GM21381 (cell line): Measurements from ENCODE around the gene SLC19A1.

Experiments
- ATAC-seq: cut with Tn5 transposase; IDR thresholded peaks from one replicate; pipeline ENCODE4 v1.9.1; 2021; ENCODE audit warnings: mild to moderate bottlenecking, moderate library complexity; ENCODE audit not compliant: unreplicated experiment

SLC19A1 gene

DNA sequence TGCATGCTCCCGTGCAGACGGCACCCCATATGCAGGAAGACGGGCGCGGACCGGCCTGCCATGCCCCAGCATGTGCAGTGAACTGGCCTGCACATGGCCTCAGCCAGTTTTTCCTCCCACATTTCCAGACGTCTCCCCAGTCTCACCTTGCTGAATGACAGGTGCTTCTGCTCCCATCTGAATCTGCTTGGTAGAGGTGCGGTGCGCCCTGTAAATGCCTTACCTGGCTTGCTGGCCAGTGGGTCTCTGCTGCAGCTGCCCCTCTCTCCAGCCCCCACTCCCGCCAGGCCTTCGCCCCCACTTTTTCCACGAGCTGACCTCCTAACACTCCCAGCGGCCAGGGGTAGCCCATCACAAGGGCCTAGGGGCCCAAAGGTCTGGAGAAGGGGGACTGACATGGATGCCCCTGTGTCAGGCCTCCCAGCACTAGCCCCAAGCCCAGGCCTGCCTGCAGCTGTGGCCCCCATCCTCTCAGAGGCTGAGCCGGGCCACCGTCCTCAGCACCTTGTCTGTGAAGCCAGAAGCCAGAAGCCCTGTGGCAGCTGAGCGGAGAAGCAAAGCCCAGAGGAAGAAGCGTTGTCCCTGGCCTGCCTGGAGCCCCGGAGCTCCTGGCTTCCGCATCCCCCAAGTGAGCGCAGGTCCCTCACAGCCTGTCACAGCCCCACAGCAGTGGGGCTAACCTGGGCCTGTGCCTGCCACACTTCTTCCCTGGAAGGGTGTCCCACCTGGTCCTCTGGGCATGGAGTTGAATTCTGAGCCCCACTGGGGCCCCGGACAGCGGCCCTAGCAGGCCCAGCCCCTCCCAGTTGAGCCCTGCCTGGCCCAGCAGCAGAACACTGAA lies 3.7 kb upstream of the SLC19A1 start:
- ATAC-seq, result no peak

DNA sequence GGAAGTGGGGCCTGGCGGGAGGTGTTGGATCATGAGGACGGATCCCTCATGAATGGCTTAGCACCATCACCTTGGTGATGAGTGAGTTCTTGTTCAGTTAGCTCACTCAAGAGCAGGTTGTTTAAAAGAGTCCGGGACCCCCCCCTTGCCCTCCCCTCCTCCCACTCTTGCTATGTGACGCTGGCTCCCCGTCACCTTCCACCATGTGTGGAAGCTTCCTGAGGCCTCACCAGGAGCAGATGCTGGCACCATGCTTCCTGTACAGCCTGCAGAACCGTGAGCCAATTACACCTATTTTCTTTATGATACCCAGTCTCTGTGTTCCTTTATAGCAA lies 3.0 kb upstream of the SLC19A1 start:
- ATAC-seq, result no peak

DNA sequence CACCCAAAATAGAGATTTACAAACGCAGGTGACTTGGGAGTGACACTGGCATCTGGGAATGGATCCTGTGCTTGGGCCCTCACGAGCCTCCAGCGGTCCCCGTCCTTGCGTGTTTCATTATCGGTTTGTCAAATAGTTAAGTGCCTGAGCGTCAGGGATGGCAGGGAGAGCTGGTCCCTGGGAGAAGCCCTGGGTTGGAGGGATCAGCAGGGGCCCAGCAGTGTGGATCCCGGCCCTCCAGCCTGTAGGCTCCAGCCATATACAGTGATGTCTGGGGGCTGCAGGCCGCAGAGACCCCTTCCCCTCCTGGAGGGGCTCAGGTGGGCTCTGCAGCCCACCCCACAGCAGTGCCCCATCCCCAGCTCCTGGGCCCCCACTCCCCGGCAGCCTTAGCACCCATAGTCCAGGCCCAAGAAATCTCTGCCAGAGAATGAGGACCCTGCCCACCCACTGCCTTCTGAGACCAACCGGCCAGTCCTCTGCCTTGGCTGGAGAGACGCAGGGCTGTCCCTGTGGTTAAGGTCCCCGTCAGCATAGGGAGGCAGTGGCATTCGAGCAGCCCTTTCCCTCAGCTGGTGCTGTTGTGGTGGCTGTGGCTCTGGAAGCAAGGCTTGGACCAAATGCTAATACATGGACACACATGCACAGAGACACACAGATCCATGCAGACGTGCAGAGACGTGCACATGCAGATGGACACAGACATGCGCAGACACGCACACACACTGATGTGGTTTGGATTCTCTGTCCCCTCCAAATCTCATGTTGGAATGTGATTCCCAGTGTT lies 2.4 kb upstream of the SLC19A1 start:
- ATAC-seq, result no peak

DNA sequence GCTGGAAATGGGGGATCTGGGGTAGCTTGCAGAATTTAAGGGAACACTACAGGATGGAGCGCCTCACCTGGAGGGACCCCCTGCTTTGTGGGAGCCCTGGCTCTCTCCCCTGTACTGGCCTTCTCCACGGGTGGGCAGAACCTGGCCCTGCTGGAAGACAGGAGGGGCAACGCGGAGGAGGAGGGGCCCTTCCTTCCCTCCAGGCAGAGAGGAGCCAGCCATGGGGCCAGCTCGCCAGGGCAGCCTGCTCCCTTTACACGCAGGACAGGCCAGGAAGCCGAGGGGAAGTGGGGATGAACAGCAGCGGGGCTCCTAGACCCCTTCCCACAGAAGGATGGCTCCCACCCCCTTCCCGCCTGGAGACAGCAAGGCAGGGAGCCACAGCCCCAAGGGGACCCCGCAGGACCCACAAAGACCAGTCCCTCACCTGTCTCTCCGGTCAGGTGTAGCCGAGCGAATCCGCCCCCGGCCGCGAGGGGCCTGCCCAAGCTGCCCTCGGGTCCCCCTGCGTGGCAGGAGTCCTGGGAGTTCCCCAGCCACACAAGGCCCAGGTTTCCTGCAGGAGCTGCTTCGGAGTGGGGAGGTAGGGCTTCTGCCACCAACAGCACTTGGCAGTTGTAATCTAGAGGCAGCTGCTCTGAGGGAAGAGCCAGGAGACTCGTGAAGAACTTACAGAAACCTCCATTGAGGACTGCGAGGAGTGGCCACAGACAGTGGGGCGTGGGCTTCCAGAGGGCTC lies 1.6 kb upstream of the SLC19A1 start:
- no peak for ATAC-seq

DNA sequence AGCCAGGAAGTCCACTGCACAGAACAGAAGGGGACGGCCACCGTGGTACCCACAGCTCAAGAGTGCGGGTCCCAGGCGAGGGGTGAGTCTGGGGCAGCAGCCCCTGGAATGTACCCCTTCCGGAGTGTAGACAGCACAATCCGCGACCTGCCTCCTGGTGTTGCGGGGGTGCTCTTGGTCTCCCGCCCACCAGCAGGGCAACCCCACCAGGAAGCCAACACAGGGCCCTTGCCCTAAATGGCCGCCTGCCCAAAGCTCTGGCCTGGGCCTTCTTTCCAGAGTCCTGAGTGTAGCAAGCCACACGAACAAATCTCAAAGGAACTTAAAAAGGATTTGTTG lies 1.1 kb upstream of the SLC19A1 start:
- ATAC-seq, result no peak

DNA sequence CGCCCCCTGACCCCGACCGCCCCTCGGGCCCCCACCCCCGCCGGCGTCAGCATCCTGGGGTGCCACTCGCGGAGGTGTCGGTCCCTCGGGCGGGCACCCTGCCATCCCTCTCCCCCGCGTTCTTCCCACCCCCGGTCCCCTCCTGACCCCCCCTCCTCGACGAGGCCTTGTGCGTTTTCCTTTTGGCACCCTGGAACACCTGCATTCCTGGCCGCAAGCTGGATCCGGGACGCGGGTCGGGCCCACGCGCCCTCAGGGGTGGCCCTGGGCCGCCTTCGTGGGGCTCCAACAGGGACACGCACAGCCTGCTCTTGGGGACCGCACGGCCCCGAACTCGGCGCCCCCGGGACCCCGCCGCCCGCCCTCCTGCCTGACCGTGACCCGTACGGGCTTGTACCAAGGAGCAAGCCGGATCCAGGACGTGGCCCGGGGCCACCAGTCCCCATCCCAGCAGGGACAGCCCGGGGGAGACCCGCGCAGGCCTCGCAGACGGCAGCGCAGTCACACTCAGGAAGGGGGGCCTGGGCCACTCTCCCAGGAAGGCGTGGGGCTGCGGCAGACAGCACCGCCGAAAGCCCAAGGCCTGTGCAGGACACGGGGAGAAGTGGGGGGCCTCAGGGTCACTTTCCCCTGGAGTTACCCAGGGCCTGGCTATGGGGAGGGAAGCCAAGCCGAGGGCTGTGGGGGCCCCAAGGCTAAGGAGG lies 579 bp upstream of the SLC19A1 start:
- ATAC-seq, result no peak

DNA sequence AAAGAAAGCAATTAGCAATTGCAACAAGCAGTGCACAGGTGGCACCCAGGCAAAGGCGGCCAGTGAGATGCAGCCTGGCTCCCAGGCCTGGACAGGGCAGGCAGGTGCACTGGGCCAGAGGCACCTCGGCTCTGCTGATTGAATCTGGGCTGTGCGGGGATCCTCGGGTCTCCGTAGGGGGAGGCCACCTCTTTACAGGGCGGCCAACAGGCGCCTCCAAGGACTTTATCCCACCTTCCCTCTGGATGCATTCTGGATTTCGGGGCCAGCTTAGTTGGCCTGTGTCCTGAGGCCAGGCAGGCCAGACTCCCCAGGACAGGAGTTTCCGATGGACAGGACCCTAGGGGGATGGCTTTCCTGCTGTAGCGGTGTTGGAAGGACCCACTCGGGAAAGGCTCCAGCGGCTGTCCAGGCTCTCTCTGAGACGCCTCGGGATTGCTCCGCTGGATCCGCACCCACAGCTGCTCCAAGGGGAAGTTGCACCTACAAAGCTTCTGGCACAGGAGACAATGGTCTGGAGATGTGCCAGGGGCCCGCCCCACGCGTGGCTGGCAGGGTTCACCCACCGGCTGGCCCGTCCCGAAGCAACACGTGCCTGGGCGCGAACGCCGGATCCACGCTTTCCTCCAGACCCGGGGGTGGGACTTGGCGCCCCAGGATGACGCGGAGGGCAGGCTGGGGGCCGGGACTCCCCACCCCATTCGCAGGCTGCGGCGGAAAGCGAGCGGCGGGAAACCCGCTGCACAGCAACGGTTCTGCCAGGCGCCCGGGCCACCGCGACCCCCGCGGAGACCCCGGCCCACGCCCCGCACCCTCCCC lies 810 bp downstream of the SLC19A1 start:
- no peak for ATAC-seq

DNA sequence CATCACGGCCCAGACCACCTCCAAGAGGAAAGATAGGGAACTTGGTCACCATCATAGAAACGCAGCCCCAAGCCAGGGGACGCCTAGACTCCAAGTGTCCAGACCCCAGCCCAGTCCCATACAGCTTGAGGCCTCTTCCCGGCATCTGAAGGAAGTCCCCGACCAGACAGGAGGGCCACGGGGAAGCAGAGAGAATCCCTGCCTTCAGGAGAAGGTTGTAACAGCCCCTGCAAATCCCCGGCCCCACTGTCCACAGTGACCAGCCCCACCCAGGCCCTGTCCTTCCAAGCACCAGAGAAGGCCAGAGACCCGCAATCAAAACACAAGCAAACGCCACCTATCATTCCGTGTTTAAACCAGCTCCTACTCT lies 1.7 kb downstream of the SLC19A1 start:
- ATAC-seq, result no peak

DNA sequence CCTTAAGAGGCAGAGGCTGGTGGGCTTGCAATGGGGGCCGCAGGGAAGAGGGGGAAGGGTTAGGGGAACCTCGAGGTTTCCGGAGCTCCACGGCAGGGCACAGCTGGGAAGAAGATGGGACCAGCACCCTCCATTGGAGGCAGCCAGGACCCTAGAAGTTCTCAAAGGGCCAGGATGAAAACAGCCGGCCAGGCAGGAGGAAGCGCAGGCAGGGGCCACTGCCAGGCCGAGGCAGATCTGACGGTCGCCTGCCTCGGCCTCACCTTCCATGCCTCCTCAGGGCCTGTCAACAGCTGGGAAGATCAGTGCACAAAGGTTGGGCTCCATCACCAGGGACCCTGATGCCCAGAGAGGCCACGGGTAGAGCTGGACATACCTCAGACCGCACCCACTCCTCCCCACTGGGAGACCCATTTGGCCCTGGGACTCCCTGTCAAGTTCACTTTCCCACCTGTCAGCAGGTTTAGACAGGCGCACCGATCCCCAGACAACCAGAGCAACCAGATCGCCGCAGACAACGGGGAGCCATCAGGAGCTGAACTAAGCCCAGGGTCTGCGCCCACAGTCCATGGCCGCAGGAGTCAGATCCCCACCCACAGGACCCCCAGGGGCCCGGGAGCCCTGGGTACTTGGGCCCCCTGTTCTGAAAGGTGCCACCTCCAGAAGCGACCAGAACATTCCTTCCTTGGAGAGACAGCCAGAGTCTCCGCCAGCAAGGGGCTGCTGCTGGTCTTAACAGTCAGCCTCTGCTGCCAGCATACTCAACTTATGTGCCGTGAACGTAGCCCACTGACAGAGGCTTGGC lies 2.2 kb downstream of the SLC19A1 start:
- ATAC-seq, result no peak

GRCh38 chr21:45539046-45539795 lies 3.0 kb downstream of the SLC19A1 start:
- no peak for ATAC-seq

- no peak for ATAC-seq
Observed at GRCh38 chr21:45538381-45539045, 3.7 kb downstream of the SLC19A1 start.

DNA sequence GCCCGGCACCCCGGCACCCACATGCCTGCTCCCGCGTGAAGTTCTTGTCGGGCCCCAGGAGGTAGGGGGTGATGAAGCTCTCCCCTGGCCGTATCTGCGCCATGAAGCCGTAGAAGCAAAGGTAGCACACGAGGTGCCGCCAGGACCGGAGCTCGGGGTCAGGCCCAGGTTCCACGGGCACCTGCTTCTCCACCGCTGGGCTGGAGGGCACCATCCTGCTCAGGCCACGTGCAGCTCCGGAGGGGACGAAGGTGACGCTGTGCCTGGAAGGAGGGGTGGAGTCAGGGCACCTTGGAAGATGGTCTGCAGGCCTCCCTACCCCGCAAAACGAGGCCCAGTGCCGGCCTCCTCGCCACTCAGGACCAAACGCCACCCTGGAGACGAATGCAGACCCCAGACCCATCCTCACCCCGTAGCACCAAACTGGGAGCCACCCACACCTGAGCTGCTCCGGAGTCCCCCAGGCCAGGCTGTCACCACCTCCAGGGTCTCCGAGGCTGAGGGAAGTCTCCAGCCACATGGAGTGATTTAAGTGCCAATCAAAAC lies 4.4 kb downstream of the SLC19A1 start:
- no peak for ATAC-seq

DNA sequence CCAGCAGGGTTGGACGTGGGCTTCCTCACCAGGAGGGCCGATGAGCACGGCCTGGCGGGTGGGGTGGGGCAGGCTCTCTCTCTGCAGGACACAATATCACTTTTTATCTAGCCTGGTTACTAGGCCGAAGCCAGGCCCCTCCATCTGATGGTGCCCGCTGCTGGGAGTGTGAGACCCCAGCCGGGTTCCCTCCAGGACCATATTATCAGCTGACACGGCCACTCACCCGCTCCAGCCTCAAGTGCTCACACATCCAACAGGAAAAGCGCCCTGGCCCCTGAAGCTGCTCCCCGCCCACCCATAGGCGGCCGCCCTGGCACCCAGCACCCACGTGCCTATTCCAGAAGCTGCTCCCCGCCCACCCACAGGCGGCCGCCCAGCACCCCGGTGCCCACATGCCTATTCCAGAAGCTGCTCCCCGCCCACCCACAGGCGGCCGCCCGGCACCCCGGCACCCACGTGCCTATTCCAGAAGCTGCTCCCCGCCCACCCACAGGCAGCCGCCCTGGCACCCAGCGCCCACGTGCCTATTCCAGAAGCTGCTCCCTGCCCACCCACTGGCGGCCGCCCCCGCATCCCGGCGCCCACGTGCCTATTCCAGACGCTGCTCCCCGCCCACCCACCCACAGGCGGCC lies 5.0 kb downstream of the SLC19A1 start:
- ATAC-seq, result no peak

- ATAC-seq, result no peak
Observed at GRCh38 chr21:45536301-45537081, 5.7 kb downstream of the SLC19A1 start.

DNA sequence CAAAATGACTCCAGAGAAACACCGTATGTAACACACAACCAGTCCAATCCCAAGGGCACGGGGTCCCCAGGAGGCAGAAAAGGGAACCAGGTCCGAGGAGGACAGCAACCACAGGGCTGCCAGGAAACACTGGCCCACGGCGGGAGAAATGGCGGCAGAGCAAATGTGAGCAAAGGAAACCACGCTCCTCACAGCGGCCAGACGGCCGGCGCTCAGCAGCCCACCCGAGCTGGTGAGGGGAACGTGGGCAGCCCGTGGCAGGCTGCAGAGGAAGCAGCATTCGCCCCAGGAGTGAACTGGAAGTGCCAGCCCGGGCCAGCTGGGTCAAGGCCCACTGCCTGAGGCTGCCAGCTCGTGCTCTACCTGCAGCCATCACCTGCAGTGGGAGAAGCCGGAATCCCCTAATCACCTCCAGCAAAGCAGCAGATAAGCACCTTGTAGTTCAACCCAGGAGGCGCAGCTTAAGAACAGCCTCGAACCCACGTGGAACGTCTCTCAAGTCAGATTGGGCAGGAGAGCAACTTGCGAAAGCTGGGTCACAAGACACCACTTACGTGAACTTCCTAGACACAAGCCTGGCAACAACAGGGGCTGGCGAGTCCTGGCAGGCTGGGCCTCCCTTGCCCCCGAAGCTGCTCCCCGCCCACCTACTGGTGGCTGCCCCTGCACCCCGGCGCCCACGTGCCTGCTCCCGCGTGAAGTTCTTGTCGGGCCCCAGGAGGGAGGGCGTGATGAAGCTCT lies 6.7 kb downstream of the SLC19A1 start:
- ATAC-seq, result no peak
